Mesenchymal stem cell (in vitro differentiated cells and primary cell): Measurements from ENCODE around the gene CAMK2G.

Source experiments
- DNase-seq: peaks from one replicate; pipeline ENCODE4 v3.0.0-alpha.2; 2013
- H2AFZ ChIP-seq: one replicate; pipeline ENCODE4 v1.6.1; 2013; ENCODE audit warnings: low read depth, mild to moderate bottlenecking, control low read depth, inconsistent platforms, low read length, moderate library complexity
- H2AK5ac ChIP-seq: 2 replicates; pipeline ENCODE4 v1.6.1; 2013; ENCODE audit warnings: low read length, moderate library complexity, mild to moderate bottlenecking, inconsistent platforms; ENCODE audit not compliant: severe bottlenecking
- H2BK120ac ChIP-seq: one replicate; pipeline ENCODE4 v1.6.1; 2013; ENCODE audit warnings: low read depth, mild to moderate bottlenecking, inconsistent platforms, low read length, moderate library complexity
- H2BK12ac ChIP-seq, 2 experiments: one replicate each; pipeline ENCODE4 v1.6.1; 2013; ENCODE audit warnings: inconsistent platforms in 2 of 2, low read length in 2 of 2, mild to moderate bottlenecking in 2 of 2, moderate library complexity in 2 of 2, control low read depth in 1 of 2
- H2BK15ac ChIP-seq: one replicate; pipeline ENCODE4 v1.6.1; 2013; ENCODE audit warnings: mild to moderate bottlenecking, low read depth, inconsistent platforms; ENCODE audit not compliant: poor library complexity, severe bottlenecking
- H2BK5ac ChIP-seq: 2 replicates; pipeline ENCODE4 v1.6.1; 2013; ENCODE audit warnings: low read depth, mild to moderate bottlenecking, low read length, control low read depth, inconsistent platforms; ENCODE audit not compliant: poor library complexity, severe bottlenecking
- H3K14ac ChIP-seq, 2 experiments: one replicate each; pipeline ENCODE4 v1.6.1; 2013; ENCODE audit warnings: inconsistent platforms in 2 of 2, low read length in 2 of 2, control low read depth in 1 of 2, mild to moderate bottlenecking in 1 of 2, moderate library complexity in 1 of 2
- H3K18ac ChIP-seq, 2 experiments: one replicate each; pipeline ENCODE4 v1.6.1; 2013; ENCODE audit warnings: inconsistent platforms in 2 of 2, low read length in 2 of 2, control low read depth in 1 of 2, low read depth in 1 of 2, mild to moderate bottlenecking in 1 of 2
- H3K23ac ChIP-seq, 2 experiments: one replicate each; pipeline ENCODE4 v1.6.1; 2013; ENCODE audit warnings: inconsistent platforms in 2 of 2, low read length in 2 of 2, mild to moderate bottlenecking in 2 of 2, moderate library complexity in 2 of 2, control low read depth in 1 of 2
- H3K27ac ChIP-seq: 2 replicates; pipeline ENCODE4 v1.5.1; 2013; ENCODE audit warnings: mild to moderate bottlenecking, moderate library complexity, low read length, control low read depth, inconsistent platforms; ENCODE audit not compliant: poor library complexity, severe bottlenecking
- H3K27me3 ChIP-seq, 2 experiments: 2 replicates each; pipeline versions ENCODE4 v1.6.1 to v1.7.0; 2013; ENCODE audit warnings: low read length in 2 of 2, mild to moderate bottlenecking in 2 of 2, moderate library complexity in 2 of 2, control low read depth in 1 of 2, inconsistent platforms in 1 of 2; ENCODE audit not compliant: control insufficient read depth in 1 of 2, insufficient read depth in 1 of 2
- H3K36me3 ChIP-seq, 2 experiments: 2 replicates each; pipeline versions ENCODE4 v1.6.1 to v1.7.0; 2013; ENCODE audit warnings: low read length in 2 of 2, control low read depth in 1 of 2, inconsistent platforms in 1 of 2, low read depth in 1 of 2, mild to moderate bottlenecking in 1 of 2; ENCODE audit not compliant: insufficient read depth in 2 of 2, control insufficient read depth in 1 of 2
- H3K4ac ChIP-seq, 2 experiments: one replicate each; pipeline ENCODE4 v1.6.1; 2013; ENCODE audit warnings: inconsistent platforms in 2 of 2, low read length in 2 of 2, mild to moderate bottlenecking in 2 of 2, moderate library complexity in 2 of 2, control low read depth in 1 of 2, low read depth in 1 of 2
- H3K4me1 ChIP-seq: 2 replicates; pipeline ENCODE4 v1.6.1; 2013; ENCODE audit warnings: low read depth, low read length, control low read depth; ENCODE audit not compliant: control insufficient read depth, insufficient read depth
- H3K4me2 ChIP-seq: 2 replicates; pipeline ENCODE4 v1.6.1; 2013; ENCODE audit warnings: low read length, mild to moderate bottlenecking, inconsistent platforms; ENCODE audit not compliant: poor library complexity, severe bottlenecking
- H3K4me3 ChIP-seq, 2 experiments: 2 replicates each; pipeline versions ENCODE4 v1.5.1 to v1.7.0; 2013; ENCODE audit warnings: low read length in 2 of 2, mild to moderate bottlenecking in 2 of 2, control low read depth in 1 of 2, low read depth in 1 of 2; ENCODE audit not compliant: insufficient read depth in 1 of 2
- H3K79me1 ChIP-seq: replicated peaks from 2 replicates; pipeline ENCODE4 v1.6.1; 2013; ENCODE audit warnings: mild to moderate bottlenecking, control low read depth, low read length, inconsistent platforms; ENCODE audit not compliant: poor library complexity, severe bottlenecking
- H3K9ac ChIP-seq: 2 replicates; pipeline ENCODE4 v1.7.0; 2013; ENCODE audit warnings: mild to moderate bottlenecking, low read length, moderate library complexity
- H3K9me3 ChIP-seq: 2 replicates; pipeline ENCODE4 v1.7.0; 2013; ENCODE audit warnings: mild to moderate bottlenecking, low read length; ENCODE audit not compliant: control insufficient read depth
- H4K8ac ChIP-seq: one replicate; pipeline ENCODE4 v1.6.1; 2013; ENCODE audit warnings: inconsistent platforms, mild to moderate bottlenecking, low read length, moderate library complexity
- H4K91ac ChIP-seq: one replicate; pipeline ENCODE4 v1.6.1; 2013; ENCODE audit warnings: mild to moderate bottlenecking, low read length, inconsistent platforms
- WGBS: methylation state at CpG from one replicate; pipeline ENCODE4 v1.1.7; 2013; ENCODE audit warnings: mixed read lengths; 5-methylcytosine and 5-hydroxymethylcytosine counted together

CAMK2G gene

DNA sequence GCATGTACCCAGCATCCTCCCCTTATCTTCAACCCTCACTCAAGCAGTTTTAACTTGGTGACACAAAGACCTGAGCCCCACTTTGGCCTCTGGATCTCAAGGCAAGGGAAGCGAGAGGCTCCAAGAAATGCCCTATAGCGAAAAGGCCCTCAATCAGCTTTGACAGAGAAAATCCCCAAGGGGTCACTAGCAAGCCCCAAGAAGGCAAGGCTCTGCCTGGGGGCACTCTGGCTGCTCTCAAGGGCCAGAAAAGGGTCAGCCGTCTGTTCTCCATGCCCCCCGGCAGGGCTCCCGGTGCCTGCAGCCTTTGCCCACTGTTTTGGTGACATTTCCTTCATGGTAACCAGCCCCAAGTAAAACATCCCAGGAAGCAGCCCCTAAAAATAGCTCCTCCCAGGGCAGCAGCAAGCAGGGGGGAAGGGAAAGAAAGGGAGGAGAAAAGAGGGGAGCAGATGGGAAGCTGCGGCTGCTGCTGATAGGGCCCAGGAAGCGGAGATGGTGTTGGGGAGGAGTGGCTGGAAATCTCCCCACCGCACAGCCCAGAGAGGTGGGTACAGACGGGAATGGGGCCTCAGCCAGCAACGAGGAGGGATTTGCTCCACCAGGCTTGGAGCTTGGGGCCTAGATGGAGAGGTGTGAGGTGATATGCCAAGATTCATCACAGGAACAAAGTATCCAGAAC lies 7.1 kb downstream of the CAMK2G start:
- no peak overlapping the region for H3K9ac ChIP-seq
- 75% methylated on average over 7 of the region's 10 CpGs for WGBS

DNA sequence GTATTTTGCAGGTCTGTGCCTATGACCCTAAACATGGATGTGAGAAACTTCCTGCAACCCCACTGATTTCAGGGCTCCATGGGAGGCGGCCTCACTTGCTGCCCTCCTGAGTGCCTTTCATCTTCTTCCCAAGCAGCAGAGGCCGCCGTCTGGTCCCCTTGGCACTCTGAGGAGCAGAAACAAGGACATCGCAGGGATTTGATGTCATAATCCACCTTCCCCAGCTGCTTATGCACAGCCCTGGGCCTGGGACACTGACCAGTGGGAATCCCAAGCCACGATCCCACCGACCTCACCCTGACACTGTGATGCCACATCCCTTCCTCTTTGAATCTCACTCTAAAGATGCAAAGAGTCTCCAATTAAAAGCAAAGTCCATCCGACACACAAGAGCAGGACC lies 7.7 kb downstream of the CAMK2G start:
- Histone ChIP-seq H3K27me3 (no peaks in the 10 kb centered on the region), H3K4ac (no peak overlapping the region), H3K27ac (no peak overlapping the region), H3K4me3 (no peak overlapping the region), H2BK5ac (no peak overlapping the region), H3K36me3 (peaks cover 68 to 84% of the 10 kb centered on the region in 2 experiments), H3K18ac (no peak overlapping the region), H3K9me3 (no peaks in the 10 kb centered on the region), H3K23ac (no peak overlapping the region), H2AFZ (no peak overlapping the region), H2BK15ac (no peak overlapping the region), H2BK12ac (no peak overlapping the region), H2BK120ac (no peak overlapping the region), H4K91ac (no peak overlapping the region), H3K9ac (no peak overlapping the region), H3K4me1 (peaks cover 2% of the 10 kb centered on the region), H3K4me2 (no peak overlapping the region), H4K8ac (no peak overlapping the region), H2AK5ac (no peak overlapping the region), H3K79me1 (peaks cover 42% of the 10 kb centered on the region), H3K14ac (no peak overlapping the region)
- no peak for DNase-seq
- 95% methylated on average over 7 of the region's 7 CpGs for WGBS

More for the DNA sequence above, 7.1 kb downstream of the CAMK2G start:
- Histone ChIP-seq H2BK15ac (peak overlapping the region; percentile 82), H2AFZ (no peak overlapping the region), H2BK120ac (no peak overlapping the region), H3K14ac (no peak overlapping the region), H2BK12ac (no peak overlapping the region), H3K79me1 (peaks cover 44% of the 10 kb centered on the region), H3K4ac (no peak overlapping the region), H3K23ac (no peak overlapping the region), H2BK5ac (no peak overlapping the region), H4K91ac (peak overlapping the region; percentile 19), H3K27ac (no peak overlapping the region), H3K4me2 (no peak overlapping the region), H2AK5ac (no peak overlapping the region), H3K9me3 (no peaks in the 10 kb centered on the region), H3K4me3 (no peak overlapping the region), H3K36me3 (peaks cover 73 to 85% of the 10 kb centered on the region in 2 experiments), H3K4me1 (peaks cover 4% of the 10 kb centered on the region), H3K18ac (no peak overlapping the region), H3K27me3 (no peaks in the 10 kb centered on the region), H4K8ac (no peak overlapping the region)
- no peak for DNase-seq

DNA sequence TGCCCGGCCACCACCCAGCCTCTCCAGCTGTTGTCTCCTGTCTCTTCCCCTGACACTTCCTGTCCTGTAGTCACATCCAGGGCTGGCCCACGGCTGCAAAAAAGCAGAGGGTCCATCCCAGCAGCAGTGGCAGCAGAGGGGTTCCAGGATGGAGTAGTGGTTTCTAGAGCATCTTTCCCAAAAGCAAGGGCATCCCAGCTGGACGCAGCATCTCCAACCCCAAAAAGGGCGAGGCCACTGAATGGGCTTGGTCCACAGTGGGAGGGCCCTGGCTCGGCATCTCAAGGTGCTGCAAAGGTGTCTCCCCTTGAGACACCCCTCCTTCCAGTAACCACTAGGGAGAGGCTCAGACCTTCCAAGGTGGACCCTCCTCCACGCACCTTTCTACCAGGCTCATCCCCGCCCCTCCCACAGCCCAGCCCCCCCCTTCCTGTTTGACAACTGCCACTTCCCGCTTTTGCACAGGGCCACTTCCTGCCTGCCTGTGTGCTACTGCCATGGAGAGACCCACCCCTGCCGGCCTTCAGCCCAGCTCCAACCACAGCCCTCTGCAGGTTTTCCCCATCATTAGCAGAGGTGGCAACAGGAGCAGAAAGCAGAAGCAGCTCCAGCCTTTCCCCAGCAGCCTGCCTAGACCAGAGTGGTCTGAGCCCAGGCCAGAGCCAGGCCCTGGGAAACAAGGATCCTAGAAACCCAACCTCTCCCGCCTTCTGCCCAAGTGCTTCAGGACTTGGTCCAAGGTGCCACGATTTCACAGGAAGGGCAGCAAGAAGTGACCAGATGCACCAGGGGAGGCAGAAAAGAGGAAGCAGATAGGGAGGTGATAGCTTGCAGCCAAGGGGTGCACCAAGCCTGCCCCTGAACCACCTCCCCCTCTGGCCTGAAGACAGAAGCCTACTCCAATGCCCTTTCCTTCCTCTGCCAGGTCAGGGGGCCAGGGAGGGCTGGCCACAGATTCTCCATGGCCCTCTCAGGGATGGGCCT lies 8.6 kb downstream of the CAMK2G start:
- no peak overlapping the region for H3K27ac ChIP-seq
- DNase-seq = no peak
- no peak overlapping the region for H3K9ac ChIP-seq
- H2BK120ac ChIP-seq = no peak overlapping the region
- WGBS = 87% methylated on average over 11 of the region's 11 CpGs
- H3K4me1 ChIP-seq = peaks cover 2% of the 10 kb centered on the region
- H2BK12ac ChIP-seq = no peak overlapping the region
- H3K79me1 ChIP-seq = peaks cover 42% of the 10 kb centered on the region
- no peak overlapping the region for H2BK15ac ChIP-seq
- H3K18ac ChIP-seq = no peak overlapping the region
- H4K91ac ChIP-seq = no peak overlapping the region
- H2BK5ac ChIP-seq = no peak overlapping the region
- H3K4me2 ChIP-seq = no peak overlapping the region
- no peak overlapping the region for H4K8ac ChIP-seq
- H3K27me3 ChIP-seq = no peaks in the 10 kb centered on the region
- peak overlapping the region in 1 of 2 experiments; percentile 28 for H3K23ac ChIP-seq
- peaks cover 64 to 80% of the 10 kb centered on the region in 2 experiments for H3K36me3 ChIP-seq
- no peak overlapping the region for H3K14ac ChIP-seq
- H3K4me3 ChIP-seq = no peak overlapping the region
- H2AK5ac ChIP-seq = no peak overlapping the region
- no peak overlapping the region for H2AFZ ChIP-seq
- no peaks in the 10 kb centered on the region for H3K9me3 ChIP-seq
- no peak overlapping the region for H3K4ac ChIP-seq

DNA sequence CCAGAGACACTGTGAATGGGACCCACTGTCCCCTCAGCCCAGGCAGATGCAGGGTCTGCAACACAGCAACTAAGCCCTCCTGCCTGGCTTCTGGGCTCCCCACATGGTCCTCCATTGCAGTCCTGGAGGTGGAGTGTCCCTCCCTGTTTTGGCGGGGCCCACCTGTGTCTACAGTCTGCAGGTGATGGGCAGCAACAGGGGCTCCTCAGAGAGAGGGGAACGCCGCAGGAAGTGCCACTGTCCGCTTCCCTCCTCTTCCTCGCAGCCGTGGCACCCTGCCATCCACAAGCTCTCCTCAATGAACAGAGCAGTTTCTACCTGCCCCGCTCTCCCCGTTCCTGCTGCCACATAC lies 9.3 kb downstream of the CAMK2G start:
- H3K79me1 ChIP-seq = peaks cover 39% of the 10 kb centered on the region
- no peak overlapping the region for H3K23ac ChIP-seq
- peak overlapping the region; percentile 12 for H4K91ac ChIP-seq
- 94% methylated on average over 8 of the region's 8 CpGs for WGBS
- H3K4me1 ChIP-seq = peaks cover 5% of the 10 kb centered on the region
- H2BK12ac ChIP-seq = no peak overlapping the region
- H3K27me3 ChIP-seq = no peaks in the 10 kb centered on the region
- no peak overlapping the region for H3K14ac ChIP-seq
- no peak overlapping the region for H2AK5ac ChIP-seq
- no peak overlapping the region for H4K8ac ChIP-seq
- H2BK120ac ChIP-seq = no peak overlapping the region
- H3K36me3 ChIP-seq = peaks cover 63 to 80% of the 10 kb centered on the region in 2 experiments
- H3K18ac ChIP-seq = no peak overlapping the region
- H2BK15ac ChIP-seq = no peak overlapping the region
- no peak overlapping the region for H3K4me3 ChIP-seq
- H3K9ac ChIP-seq = no peak overlapping the region
- H3K9me3 ChIP-seq = no peaks in the 10 kb centered on the region
- no peak overlapping the region for H3K4me2 ChIP-seq
- H2AFZ ChIP-seq = no peak overlapping the region
- no peak overlapping the region for H2BK5ac ChIP-seq
- no peak for DNase-seq
- H3K27ac ChIP-seq = no peak overlapping the region
- H3K4ac ChIP-seq = no peak overlapping the region
